ENCODE measurements around the gene HYCC2.
A peak's percentile ranks its signal among the peaks of the same experiment; 100 is the strongest.
"Not testable (repeated sequence)": the region's sequence is repeated elsewhere in the genome, so short reads cannot be mapped to it uniquely, and the experiment has no call there.

HYCC2 gene

GRCh38 chr2:201071479-201072200, at the start of gene HYCC2, which contains the start of gene NDUFB3:
HYCC2 (minus strand) TSS chr2:201071671; CDS start chr2:201024009, 47,662 bp downstream.
NDUFB3 (plus strand) TSS chr2:201072001; CDS start chr2:201078883, 6,882 bp downstream.
- DNase-seq = peak; percentile 87

GRCh38 chr2:201118961-201119854, 47.7 kb upstream of the HYCC2 start:
- no peak for DNase-seq

GRCh38 chr2:201118121-201118960, 46.9 kb upstream of the HYCC2 start:
- DNase-seq = peak; percentile 11

GRCh38 chr2:201117735-201118094, 46.2 kb upstream of the HYCC2 start:
- not testable (repeated sequence) for DNase-seq

GRCh38 chr2:201116959-201117734, 45.7 kb upstream of the HYCC2 start:
- peak; percentile 18 for DNase-seq

- DNase-seq = peak; percentile 38
Observed at GRCh38 chr2:201116115-201116958, 44.9 kb upstream of the HYCC2 start, which contains the start of gene CFLAR. CFLAR (plus strand) TSS chr2:201116164; CDS start chr2:201129866, 13,702 bp downstream.

GRCh38 chr2:201114846-201115245, 43.4 kb upstream of the HYCC2 start:
- no peak for DNase-seq

GRCh38 chr2:201114350-201114749, 42.9 kb upstream of the HYCC2 start:
- DNase-seq = no peak

GRCh38 chr2:201111096-201111495, 39.6 kb upstream of the HYCC2 start:
- no peak for DNase-seq

GRCh38 chr2:201110615-201111014, 39.1 kb upstream of the HYCC2 start:
- no peak for DNase-seq

GRCh38 chr2:201109186-201109585, 37.7 kb upstream of the HYCC2 start:
- no peak for DNase-seq

- DNase-seq = no peak
Observed at GRCh38 chr2:201108341-201108740, 36.9 kb upstream of the HYCC2 start.

GRCh38 chr2:201107624-201108023, 36.2 kb upstream of the HYCC2 start:
- DNase-seq = no peak

GRCh38 chr2:201105759-201106158, 34.3 kb upstream of the HYCC2 start:
- DNase-seq = no peak

GRCh38 chr2:201100497-201100896, 29.0 kb upstream of the HYCC2 start:
- DNase-seq = no peak

GRCh38 chr2:201093573-201093972, 22.1 kb upstream of the HYCC2 start:
- DNase-seq = no peak

- no peak for DNase-seq
Observed at GRCh38 chr2:201090574-201090973, 19.1 kb upstream of the HYCC2 start.

- no peak for DNase-seq
Observed at GRCh38 chr2:201084863-201085262, 13.4 kb upstream of the HYCC2 start.

- DNase-seq = no peak
Observed at GRCh38 chr2:201074996-201075395, 3.5 kb upstream of the HYCC2 start.

- DNase-seq = no peak
Observed at GRCh38 chr2:201073071-201073470, 1.6 kb upstream of the HYCC2 start.

- no peak for DNase-seq
Observed at GRCh38 chr2:201072201-201072530, 695 bp upstream of the HYCC2 start.

Measured in NCI-H1092 treated with DMSO at 0.1 percent for 48 hours (cell line).